T-helper 1 cell (primary cell): Measurements from ENCODE around the gene CPE.
"Not testable (repeated sequence)": the region's sequence is repeated elsewhere in the genome, so short reads cannot be mapped to it uniquely, and the experiment has no call there.

ENCODE experiments used
- DNase-seq, 5 donors: peaks; one replicate each; pipeline ENCODE4 v3.0.0-alpha.2; 2012 to 2020
- total RNA-seq, 4 donors: gene quantifications; one replicate each; lab custom pipeline; 2026; lab: John Stamatoyannopoulos, UW

The CPE gene
- 0 to 0.54 (median 0.21) reads per million in 4 donors for total RNA-seq

GRCh38 chr4:165378745-165379677 is at the start of gene CPE:
Gene CPE, plus strand, starts transcription at chr4:165379008. Its CDS starts 214 bp downstream, at chr4:165379222.
- DNase-seq = peak; percentile 11 to 51 (median 19)

GRCh38 chr4:165330071-165330470 is 48.7 kb upstream of the CPE start:
- no peak for DNase-seq

- DNase-seq = no peak
Observed at GRCh38 chr4:165330666-165331065, 48.1 kb upstream of the CPE start.

- peak in 1 of 5 donors; percentile 60 for DNase-seq
Observed at GRCh38 chr4:165331359-165331758, 47.4 kb upstream of the CPE start.

- DNase-seq = no peak
Observed at GRCh38 chr4:165331823-165332222, 47.0 kb upstream of the CPE start.

GRCh38 chr4:165332502-165332901 is 46.3 kb upstream of the CPE start:
- DNase-seq = no peak

- no peak for DNase-seq
Observed at GRCh38 chr4:165335163-165335703, 43.6 kb upstream of the CPE start.

GRCh38 chr4:165336743-165337142 is 42.1 kb upstream of the CPE start:
- DNase-seq = no peak

- DNase-seq = not testable (repeated sequence)
Observed at GRCh38 chr4:165342340-165342739, 36.5 kb upstream of the CPE start.

- DNase-seq = no peak
Observed at GRCh38 chr4:165343353-165344191, 35.2 kb upstream of the CPE start.

GRCh38 chr4:165345666-165346417 is 33.0 kb upstream of the CPE start:
- DNase-seq = no peak

- no peak for DNase-seq
Observed at GRCh38 chr4:165347647-165348569, 30.9 kb upstream of the CPE start.

- no peak for DNase-seq
Observed at GRCh38 chr4:165351359-165352130, 27.3 kb upstream of the CPE start.

GRCh38 chr4:165355900-165356300 is 22.9 kb upstream of the CPE start:
- no peak for DNase-seq

GRCh38 chr4:165359506-165359905 is 19.3 kb upstream of the CPE start:
- no peak for DNase-seq

- DNase-seq = no peak
Observed at GRCh38 chr4:165360041-165360695, 18.6 kb upstream of the CPE start.

- no peak for DNase-seq
Observed at GRCh38 chr4:165360985-165361670, 17.7 kb upstream of the CPE start.

GRCh38 chr4:165361810-165362209 is 17.0 kb upstream of the CPE start:
- DNase-seq = no peak

- DNase-seq = no peak
Observed at GRCh38 chr4:165364452-165365080, 14.2 kb upstream of the CPE start.
